SW 1271 (cell line): Measurements from ENCODE around the gene TSPO.
A peak's percentile ranks its signal among the peaks of the same experiment; 100 is the strongest.
"Not testable (repeated sequence)": the region's sequence is repeated elsewhere in the genome, so short reads cannot be mapped to it uniquely, and the experiment has no call there.

ENCODE experiments used
- DNase-seq, 2 experiments: peaks; one replicate each; lab custom pipeline; 2025; lab: John Stamatoyannopoulos, UW

Gene TSPO

GRCh38 chr22:43131773-43132501 is 19.4 kb upstream of the TSPO start:
- DNase-seq: no peak

- DNase-seq: no peak
Measured at GRCh38 chr22:43133401-43133800, 18.0 kb upstream of the TSPO start.

DNA sequence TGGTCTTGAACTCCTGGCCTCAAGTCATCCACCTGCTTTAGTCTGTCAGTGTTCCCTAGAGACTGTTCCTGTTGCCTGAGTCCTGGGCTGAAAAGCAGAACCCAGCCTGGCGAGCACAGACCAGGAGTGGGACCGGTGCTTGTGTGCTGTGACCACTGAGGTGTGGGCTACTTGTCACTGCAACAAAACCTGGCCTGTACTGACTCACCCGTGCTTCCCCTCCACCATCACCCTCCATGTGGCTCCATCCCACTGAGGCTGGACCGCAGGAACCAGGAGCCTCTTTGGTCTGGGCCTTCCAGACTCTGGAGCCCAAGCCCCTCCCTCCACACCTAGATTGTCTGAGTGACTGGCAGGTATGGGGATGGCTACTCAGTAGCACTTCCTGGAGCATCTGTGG is 16.8 kb upstream of the TSPO start:
- DNase-seq: no peak

- DNase-seq: no peak
Measured at GRCh38 chr22:43135565-43135964, 15.8 kb upstream of the TSPO start.

- no peak for DNase-seq
Measured at GRCh38 chr22:43136255-43136654, 15.1 kb upstream of the TSPO start.

DNA sequence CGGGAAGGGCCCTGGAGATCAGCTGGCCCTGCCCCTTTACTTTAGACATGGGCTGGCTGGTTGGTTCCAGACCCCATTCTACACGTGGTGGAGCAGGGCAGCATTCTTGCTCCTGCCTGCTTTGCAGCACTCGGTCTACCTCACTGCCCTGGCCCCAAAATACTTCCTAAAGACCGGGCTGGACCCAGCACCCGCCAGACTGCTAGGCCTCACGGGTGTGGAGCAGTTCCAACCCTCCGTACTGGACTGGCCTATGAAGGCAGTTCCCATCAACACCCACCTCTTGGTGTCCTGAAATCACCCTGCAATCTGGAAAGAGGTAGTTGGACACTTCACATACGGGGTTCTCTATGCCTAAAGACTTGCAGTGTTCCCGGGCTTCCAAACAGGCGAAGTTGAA is 14.6 kb upstream of the TSPO start:
- DNase-seq: no peak

GRCh38 chr22:43142880-43143562 is 8.3 kb upstream of the TSPO start, which contains the start of gene MCAT:
MCAT (minus strand) TSS chr22:43143398; CDS start chr22:43143348, 50 bp downstream.
- DNase-seq: peak; percentile 33 to 51

DNA sequence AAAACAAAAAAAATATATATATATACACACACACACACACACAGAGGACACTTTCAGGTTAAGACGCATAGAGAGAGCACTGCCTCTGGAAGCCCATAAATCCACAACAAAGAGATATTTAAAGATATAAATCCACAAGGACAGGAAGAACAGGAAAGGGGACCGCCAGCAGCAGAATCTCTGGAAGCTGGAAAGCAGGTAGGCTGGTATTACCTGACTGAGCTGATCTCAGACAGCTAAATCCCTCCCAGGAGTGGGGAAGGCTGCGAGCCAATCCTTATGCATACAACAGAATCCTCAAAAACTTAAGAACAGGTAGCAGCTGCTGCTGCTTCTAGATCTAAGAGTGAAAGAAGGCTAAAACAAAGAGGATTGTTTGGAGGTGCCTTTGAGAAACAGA is 6.4 kb upstream of the TSPO start:
- DNase-seq: no peak

GRCh38 chr22:43145371-43145770 is 6.0 kb upstream of the TSPO start:
- DNase-seq: not testable (repeated sequence)

DNA sequence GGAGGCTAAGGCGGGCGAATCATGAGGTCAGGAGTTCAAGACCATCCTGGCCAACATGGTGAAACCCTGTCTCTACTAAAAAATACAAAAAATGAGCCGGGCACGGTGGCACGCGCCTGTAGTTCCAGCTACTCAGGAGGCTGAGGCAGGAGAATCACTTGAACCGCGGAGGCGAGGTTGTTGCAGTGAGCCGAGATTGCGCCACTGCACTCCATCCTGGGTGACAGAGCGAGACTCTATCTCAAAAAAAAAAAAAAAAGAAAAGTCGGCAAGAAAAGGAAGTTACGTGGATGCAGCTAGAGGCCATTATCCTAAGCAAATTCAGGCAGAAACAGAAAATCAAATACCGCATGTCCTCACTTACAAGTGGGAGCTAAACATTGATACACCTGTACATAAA is 5.0 kb upstream of the TSPO start:
- DNase-seq: not testable (repeated sequence)

DNA sequence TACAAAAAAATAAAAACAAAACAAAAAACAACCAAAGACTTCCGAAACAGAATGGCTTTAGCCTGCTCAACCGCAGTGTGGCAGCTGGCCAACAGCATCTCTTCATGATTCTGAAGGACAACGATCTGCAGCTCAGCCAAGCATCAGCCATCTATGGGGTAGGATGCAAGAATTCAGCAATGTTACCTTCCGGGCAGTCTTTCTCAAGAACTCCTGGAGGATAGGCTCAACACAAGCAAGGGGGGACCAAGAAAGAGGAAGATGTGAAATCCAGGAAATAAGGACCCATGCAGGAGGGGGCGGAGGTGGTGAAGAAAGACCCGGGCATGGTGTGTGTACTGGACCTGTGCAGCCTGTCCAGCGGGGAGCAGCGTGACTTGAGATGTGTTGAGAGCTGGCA is 3.5 kb upstream of the TSPO start:
- no peak for DNase-seq

- no peak for DNase-seq
Measured at GRCh38 chr22:43148581-43148980, 2.8 kb upstream of the TSPO start.

DNA sequence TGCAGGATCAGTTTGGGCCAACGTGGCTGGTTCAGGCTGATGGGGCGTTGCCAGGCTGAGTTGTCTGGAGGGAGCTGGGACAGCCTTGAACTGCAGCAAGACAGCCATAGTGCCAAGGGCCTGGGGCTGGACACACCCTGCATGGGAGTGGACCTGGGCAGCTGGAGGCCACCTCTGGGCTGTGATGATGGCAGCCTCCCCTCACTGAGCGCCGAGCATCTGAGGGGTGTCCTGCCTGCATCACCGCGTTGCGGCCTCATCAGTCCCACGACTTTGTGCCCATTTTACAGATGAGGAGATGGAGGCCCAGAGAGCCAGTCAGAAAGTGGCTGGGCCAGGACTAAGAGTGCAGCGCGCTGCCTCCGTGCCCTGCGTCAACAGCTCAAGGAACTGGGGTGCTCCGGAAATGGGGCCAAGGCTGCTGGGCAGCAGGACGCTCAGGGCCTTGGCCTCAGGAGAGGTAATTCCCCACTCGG is 590 bp upstream of the TSPO start:
- DNase-seq: no peak

DNA sequence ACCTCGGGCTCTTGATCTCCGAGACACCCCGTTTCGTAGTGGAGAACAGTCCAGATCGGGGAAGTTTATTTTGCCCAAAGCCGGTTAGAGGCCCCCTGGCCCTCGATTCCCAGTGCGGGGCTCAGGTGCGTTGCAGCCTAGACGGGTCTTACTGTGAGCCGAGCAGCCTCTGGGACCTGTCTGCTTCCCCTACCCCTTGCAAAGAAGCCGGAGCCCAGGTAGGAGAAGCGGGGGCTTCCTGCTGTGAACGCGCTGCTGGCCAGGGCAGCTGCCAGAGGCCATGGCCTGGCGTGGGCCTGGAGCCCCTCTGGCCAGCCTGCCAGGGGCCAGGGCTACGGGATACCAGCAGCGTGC is 621 bp downstream of the TSPO start:
- no peak for DNase-seq

GRCh38 chr22:43152357-43153071 is 1.2 kb downstream of the TSPO start:
- DNase-seq: peak; percentile 34 to 45

- no peak for DNase-seq
Measured at GRCh38 chr22:43153899-43154298, 2.5 kb downstream of the TSPO start.

- DNase-seq: no peak
Measured at GRCh38 chr22:43154887-43155536, 3.7 kb downstream of the TSPO start.

GRCh38 chr22:43155789-43156188 is 4.4 kb downstream of the TSPO start:
- DNase-seq: no peak

DNA sequence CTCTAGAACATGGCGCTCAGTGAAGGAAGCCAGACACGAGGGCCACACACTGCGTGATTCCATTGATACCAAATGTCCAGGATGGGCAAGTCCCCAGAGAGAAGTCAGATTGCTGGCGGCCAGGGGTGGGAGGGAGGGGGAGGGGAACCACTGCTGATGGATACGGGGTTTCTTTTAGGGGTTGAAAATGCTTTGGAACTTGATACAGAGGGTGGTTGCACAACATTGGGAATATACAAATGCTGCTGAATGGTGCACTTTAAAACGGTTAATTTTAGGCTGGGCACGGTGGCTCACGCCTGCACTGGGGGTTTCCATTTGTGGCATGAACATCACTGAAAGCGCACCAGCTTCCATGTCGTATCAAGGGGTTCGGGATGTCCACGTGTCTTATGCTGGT is 5.1 kb downstream of the TSPO start:
- no peak for DNase-seq

GRCh38 chr22:43157874-43158546 is 6.7 kb downstream of the TSPO start:
- DNase-seq: no peak

DNA sequence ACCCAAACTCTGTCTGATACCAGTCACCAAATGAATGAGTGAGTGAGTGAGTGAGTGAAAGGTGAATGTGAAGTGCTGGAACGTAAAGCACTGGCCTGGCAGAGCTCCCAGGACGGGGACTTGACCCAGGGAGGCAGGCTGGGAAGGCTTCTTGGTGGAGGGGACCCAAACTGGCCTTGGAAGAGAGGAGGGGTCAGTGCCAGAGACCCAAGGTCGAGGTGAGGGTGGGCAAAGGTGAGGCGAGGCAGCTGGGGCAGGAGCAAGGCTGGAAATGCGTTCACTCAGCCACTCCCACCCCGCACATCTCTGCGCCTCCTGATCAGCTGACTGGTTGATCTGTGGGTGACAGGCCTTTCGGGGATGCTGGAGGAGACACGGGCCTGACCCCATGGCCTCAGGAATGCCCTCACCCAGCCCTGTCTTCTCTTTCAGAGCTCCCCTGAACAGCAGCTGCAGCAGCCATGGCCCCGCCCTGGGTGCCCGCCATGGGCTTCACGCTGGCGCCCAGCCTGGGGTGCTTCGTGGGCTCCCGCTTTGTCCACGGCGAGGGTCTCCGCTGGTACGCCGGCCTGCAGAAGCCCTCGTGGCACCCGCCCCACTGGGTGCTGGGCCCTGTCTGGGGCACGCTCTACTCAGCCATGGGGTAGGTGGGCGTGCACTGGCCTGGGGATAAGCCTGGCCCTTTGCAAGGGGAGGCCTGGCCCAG is 7.6 kb downstream of the TSPO start:
- no peak for DNase-seq
